H9 (cell line): ENCODE measurements around the gene ADAMTS3. TPM values are rescaled to one million over a fixed set of nuclear protein-coding genes. Genes with fewer than 3 reads are reported as not detected.

Experiments used
- DNase-seq: peaks from one replicate; pipeline ENCODE4 v3.0.0-alpha.2; 2017
- H2AFZ ChIP-seq: one replicate; pipeline ENCODE4 v1.6.1; 2013; ENCODE audit warnings: mild to moderate bottlenecking, low read length, control low read depth, moderate library complexity
- H2AK5ac ChIP-seq: 2 replicates; pipeline ENCODE4 v1.6.1; 2013; ENCODE audit warnings: low read length, control low read depth, mixed read lengths; ENCODE audit not compliant: insufficient read length
- H2BK120ac ChIP-seq: one replicate; pipeline ENCODE4 v1.6.1; 2013; ENCODE audit warnings: low read depth, mild to moderate bottlenecking, low read length, control low read depth, inconsistent platforms; ENCODE audit not compliant: poor library complexity, severe bottlenecking
- H2BK12ac ChIP-seq: 2 replicates; pipeline ENCODE4 v1.6.1; 2013; ENCODE audit warnings: low read length, control low read depth, mixed read lengths, low read depth; ENCODE audit not compliant: insufficient read length
- H2BK15ac ChIP-seq: 2 replicates; pipeline ENCODE4 v1.6.1; 2013; ENCODE audit warnings: low read depth, low read length, control low read depth
- H2BK20ac ChIP-seq: one replicate; pipeline ENCODE4 v1.6.1; 2013; ENCODE audit warnings: low read depth, mild to moderate bottlenecking, low read length, control low read depth, inconsistent platforms; ENCODE audit not compliant: poor library complexity, severe bottlenecking
- H2BK5ac ChIP-seq: 2 replicates; pipeline ENCODE4 v1.6.1; 2013; ENCODE audit warnings: low read length, control low read depth, mixed read lengths; ENCODE audit not compliant: insufficient read length
- H3K14ac ChIP-seq: 2 replicates; pipeline ENCODE4 v1.6.1; 2013; ENCODE audit warnings: low read length, control low read depth; ENCODE audit not compliant: insufficient read depth
- H3K18ac ChIP-seq: 2 replicates; pipeline ENCODE4 v1.6.1; 2013; ENCODE audit warnings: low read depth, mild to moderate bottlenecking, mixed read lengths, low read length, control low read depth; ENCODE audit not compliant: insufficient read length
- H3K23ac ChIP-seq: 2 replicates; pipeline ENCODE4 v1.6.1; 2013; ENCODE audit warnings: low read length, control low read depth, mixed read lengths, low read depth; ENCODE audit not compliant: insufficient read length
- H3K23me2 ChIP-seq: 2 replicates; pipeline ENCODE4 v1.6.1; 2013; ENCODE audit warnings: low read depth, mild to moderate bottlenecking, mixed read lengths, low read length, control low read depth; ENCODE audit not compliant: insufficient read length, poor library complexity, severe bottlenecking
- H3K27ac ChIP-seq: 2 replicates; pipeline ENCODE4 v1.5.1; 2013; ENCODE audit warnings: low read length, control low read depth, mixed read lengths, low read depth; ENCODE audit not compliant: insufficient read length
- H3K27me3 ChIP-seq: 2 replicates; pipeline ENCODE4 v1.6.1; 2013; ENCODE audit warnings: low read length, control low read depth, inconsistent platforms; ENCODE audit not compliant: insufficient read depth
- H3K4ac ChIP-seq: 2 replicates; pipeline ENCODE4 v1.6.1; 2013; ENCODE audit warnings: low read depth, mild to moderate bottlenecking, control low read depth, inconsistent platforms, low read length, moderate library complexity
- H3K4me1 ChIP-seq: 2 replicates; pipeline ENCODE4 v1.6.1; 2013; ENCODE audit warnings: low read length, control low read depth, inconsistent platforms; ENCODE audit not compliant: insufficient read depth
- H3K4me2 ChIP-seq: 2 replicates; pipeline ENCODE4 v1.6.1; 2013; ENCODE audit warnings: low read length, control low read depth, mixed read lengths; ENCODE audit not compliant: insufficient read length, insufficient read depth
- H3K56ac ChIP-seq: 2 replicates; pipeline ENCODE4 v1.6.1; 2013; ENCODE audit warnings: low read depth, mild to moderate bottlenecking, mixed read lengths, low read length, control low read depth; ENCODE audit not compliant: insufficient read length
- H3K79me1 ChIP-seq: 2 replicates; pipeline ENCODE4 v1.6.1; 2013; ENCODE audit warnings: low read depth, mild to moderate bottlenecking, moderate library complexity, low read length, control low read depth, inconsistent platforms; ENCODE audit not compliant: insufficient read depth, poor library complexity, severe bottlenecking
- H3K79me2 ChIP-seq: 2 replicates; pipeline ENCODE4 v1.6.1; 2013; ENCODE audit warnings: low read length, control low read depth, inconsistent platforms; ENCODE audit not compliant: insufficient read depth
- H3K9ac ChIP-seq: 2 replicates; pipeline ENCODE4 v1.6.1; 2013; ENCODE audit warnings: low read length, control low read depth, mixed read lengths; ENCODE audit not compliant: insufficient read length; ENCODE audit errors: extremely low read depth
- H3K9me3 ChIP-seq: one replicate; pipeline ENCODE4 v1.6.1; 2013; ENCODE audit warnings: low read depth, low read length, inconsistent platforms; ENCODE audit not compliant: control insufficient read depth
- H3T11ph ChIP-seq: one replicate; pipeline ENCODE4 v1.6.1; 2013; ENCODE audit warnings: mild to moderate bottlenecking, low read length, control low read depth, inconsistent platforms
- H4K20me1 ChIP-seq: one replicate; pipeline ENCODE4 v1.6.1; 2013; ENCODE audit not compliant: control insufficient read depth, insufficient read length, insufficient read depth
- H4K5ac ChIP-seq: 2 replicates; pipeline ENCODE4 v1.6.1; 2013; ENCODE audit warnings: low read depth, mild to moderate bottlenecking, mixed read lengths, low read length, control low read depth; ENCODE audit not compliant: insufficient read length
- H4K8ac ChIP-seq: replicated peaks from 2 replicates; pipeline ENCODE4 v1.6.1; 2013; ENCODE audit warnings: low read length, control low read depth, mixed read lengths, low read depth; ENCODE audit not compliant: insufficient read length
- H4K91ac ChIP-seq: 2 replicates; pipeline ENCODE4 v1.6.1; 2013; ENCODE audit warnings: low read depth, mild to moderate bottlenecking, moderate library complexity, mixed read lengths, low read length, control low read depth; ENCODE audit not compliant: insufficient read length
- H3K27ac Mint-ChIP-seq, 3 experiments: 2 replicates in 2 of 3; 3 replicates in 1 of 3; pipeline ENCODE4 v1.8.0; 2020 to 2021; ENCODE audit warnings: mixed read lengths in 3 of 3, mild to moderate bottlenecking in 1 of 3, moderate library complexity in 1 of 3
- H3K27me3 Mint-ChIP-seq: 2 replicates; pipeline ENCODE4 v1.8.0; 2021; ENCODE audit warnings: low read depth, mild to moderate bottlenecking, moderate library complexity, mixed read lengths
- H3K36me3 Mint-ChIP-seq, 3 experiments: 2 replicates in 2 of 3; 3 replicates in 1 of 3; pipeline ENCODE4 v1.8.0; 2020 to 2021; ENCODE audit warnings: low read depth in 3 of 3, mixed read lengths in 3 of 3; ENCODE audit not compliant: insufficient read depth in 1 of 3
- H3K4me1 Mint-ChIP-seq, 2 experiments: 2 replicates each; pipeline ENCODE4 v1.8.0; 2020; ENCODE audit warnings: mixed read lengths in 2 of 2
- H3K4me3 Mint-ChIP-seq, 2 experiments: 2 replicates in 1 of 2; 3 replicates in 1 of 2; pipeline ENCODE4 v1.8.0; 2020 to 2021; ENCODE audit warnings: mild to moderate bottlenecking in 2 of 2, mixed read lengths in 2 of 2, moderate library complexity in 1 of 2
- H3K9me3 Mint-ChIP-seq, 2 experiments: 2 replicates in 1 of 2; 3 replicates in 1 of 2; pipeline ENCODE4 v1.8.0; 2020; ENCODE audit warnings: mild to moderate bottlenecking in 2 of 2, mixed read lengths in 2 of 2, moderate library complexity in 1 of 2
- WGBS: extraction: QIAGEN DNeasy Blood & Tissue Kit; methylation state at CpG from one replicate; pipeline ENCODE4 v1.1.7; 2013; ENCODE audit warnings: missing lambda C conversion rate, low lambda C conversion rate, mixed read lengths; ENCODE audit not compliant: insufficient read length; ENCODE audit errors: extremely low coverage; 5-methylcytosine and 5-hydroxymethylcytosine counted together
- total RNA-seq: library from RNA; stranded (reverse); gene quantifications from 2 replicates; pipeline ENCODE4 v1.2.1, GENCODE V29; 2021
- TF ChIP-seq, protein P1 (sequence below): fragments of 200-600 bp; sonication (generic); conservative IDR thresholded peaks from 3 replicates; pipeline ENCODE4 v1.8.0; 2021; ENCODE audit warnings: antibody characterized with exemption, mild to moderate bottlenecking

ADAMTS3 gene
- total RNA-seq, 1 experiment from 2014 or later = 1.1 TPM

DNA sequence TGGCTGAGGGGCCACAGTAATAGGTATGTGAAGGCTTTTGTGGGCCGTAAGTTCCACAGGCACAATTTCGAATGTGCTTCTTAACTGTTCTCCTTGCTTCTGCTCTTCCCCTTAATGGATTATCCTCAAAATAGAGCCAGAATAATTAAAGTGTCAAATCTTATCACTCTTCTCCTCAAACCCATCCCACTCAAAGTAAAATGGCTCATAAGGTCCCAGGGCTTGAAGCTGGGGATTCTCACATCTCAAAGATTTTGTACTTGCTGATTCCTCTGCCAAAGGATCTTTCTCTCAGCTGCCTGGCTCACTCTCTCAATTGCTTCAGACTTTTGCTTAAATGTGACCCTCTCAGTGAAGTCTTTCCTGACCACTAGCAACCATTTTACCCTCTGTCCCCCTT lies 16.6 kb downstream of the ADAMTS3 start:
- Histone ChIP-seq H2BK12ac (no peak overlapping the region), H3K27me3 (no peaks in the 10 kb centered on the region), H3K9ac (no peak overlapping the region), H3K23me2 (no peaks in the 10 kb centered on the region), H3K56ac (no peak overlapping the region), H4K91ac (no peak overlapping the region), H2BK15ac (no peak overlapping the region), H2AFZ (no peak overlapping the region), H3K79me2 (no peaks in the 10 kb centered on the region), H2BK20ac (no peak overlapping the region), H3K79me1 (no peaks in the 10 kb centered on the region), H3K4me1 (no peaks in the 10 kb centered on the region), H3K9me3 (no peaks in the 10 kb centered on the region), H3K27ac (no peak overlapping the region), H4K5ac (no peak overlapping the region), H3K14ac (no peak overlapping the region), H3K4ac (no peak overlapping the region), H2AK5ac (no peak overlapping the region), H2BK120ac (no peak overlapping the region), H3K23ac (no peak overlapping the region), H2BK5ac (no peak overlapping the region), H3T11ph (no peak overlapping the region), H4K20me1 (no peaks in the 10 kb centered on the region), H4K8ac (no peak overlapping the region), H3K18ac (no peak overlapping the region), H3K4me2 (no peak overlapping the region)
- Mint-ChIP-seq H3K4me1 (no peaks in the 10 kb centered on the region), H3K27ac (no peak overlapping the region), H3K36me3 (no peaks in the 10 kb centered on the region; a peak in 1 of 7 replicates), H3K9me3 (no peaks in the 10 kb centered on the region), H3K4me3 (no peak overlapping the region), H3K27me3 (no peaks in the 10 kb centered on the region)
- TF ChIP-seq, protein P1, sequence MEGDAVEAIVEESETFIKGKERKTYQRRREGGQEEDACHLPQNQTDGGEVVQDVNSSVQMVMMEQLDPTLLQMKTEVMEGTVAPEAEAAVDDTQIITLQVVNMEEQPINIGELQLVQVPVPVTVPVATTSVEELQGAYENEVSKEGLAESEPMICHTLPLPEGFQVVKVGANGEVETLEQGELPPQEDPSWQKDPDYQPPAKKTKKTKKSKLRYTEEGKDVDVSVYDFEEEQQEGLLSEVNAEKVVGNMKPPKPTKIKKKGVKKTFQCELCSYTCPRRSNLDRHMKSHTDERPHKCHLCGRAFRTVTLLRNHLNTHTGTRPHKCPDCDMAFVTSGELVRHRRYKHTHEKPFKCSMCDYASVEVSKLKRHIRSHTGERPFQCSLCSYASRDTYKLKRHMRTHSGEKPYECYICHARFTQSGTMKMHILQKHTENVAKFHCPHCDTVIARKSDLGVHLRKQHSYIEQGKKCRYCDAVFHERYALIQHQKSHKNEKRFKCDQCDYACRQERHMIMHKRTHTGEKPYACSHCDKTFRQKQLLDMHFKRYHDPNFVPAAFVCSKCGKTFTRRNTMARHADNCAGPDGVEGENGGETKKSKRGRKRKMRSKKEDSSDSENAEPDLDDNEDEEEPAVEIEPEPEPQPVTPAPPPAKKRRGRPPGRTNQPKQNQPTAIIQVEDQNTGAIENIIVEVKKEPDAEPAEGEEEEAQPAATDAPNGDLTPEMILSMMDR = no peak
- WGBS = no CpG with 5 or more reads among the region's 2 CpGs
- no peak for DNase-seq
